ENCODE results near the gene CDH16.
"Not testable (repeated sequence)": the region's sequence is repeated elsewhere in the genome, so short reads cannot be mapped to it uniquely, and the experiment has no call there.

CDH16 gene

DNA sequence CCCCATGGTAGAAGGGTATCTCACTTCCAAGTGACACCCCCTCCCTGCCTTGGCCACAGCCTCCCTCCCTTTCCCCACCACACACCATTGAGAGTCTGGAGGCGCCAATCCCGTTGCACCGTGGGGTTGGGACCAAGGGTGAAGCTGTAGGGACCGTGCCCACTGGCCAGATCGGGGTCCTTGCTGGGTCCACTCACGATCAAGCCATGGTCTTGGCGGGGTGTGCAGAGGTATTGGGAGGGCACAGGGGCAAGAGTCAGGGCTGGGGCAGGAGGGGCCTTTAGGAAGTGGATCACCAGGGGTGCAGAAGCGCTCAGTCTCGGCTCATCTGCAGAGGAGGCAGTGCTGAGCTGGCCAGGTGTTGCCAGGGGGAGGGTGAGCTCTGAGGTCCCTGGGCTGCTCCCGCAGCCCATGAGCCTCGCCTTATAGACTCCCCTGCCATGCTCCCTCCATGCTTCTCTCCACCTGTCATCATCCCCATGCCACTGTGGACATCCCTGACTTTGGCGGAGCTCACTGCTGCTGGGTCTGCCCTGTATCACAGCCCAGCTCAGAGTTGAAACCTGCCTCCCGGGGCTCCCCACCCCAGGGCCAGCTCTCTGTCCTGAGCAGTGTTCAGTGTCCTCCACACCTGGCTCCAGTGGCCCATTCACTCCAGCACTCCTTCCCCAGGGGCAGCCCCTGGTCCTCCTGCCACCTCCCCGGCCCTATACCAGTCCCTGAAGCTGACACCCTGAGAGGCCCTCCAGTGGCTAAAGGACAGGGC, 8.3 kb downstream of the CDH16 start:
- DNase-seq = no peak

DNA sequence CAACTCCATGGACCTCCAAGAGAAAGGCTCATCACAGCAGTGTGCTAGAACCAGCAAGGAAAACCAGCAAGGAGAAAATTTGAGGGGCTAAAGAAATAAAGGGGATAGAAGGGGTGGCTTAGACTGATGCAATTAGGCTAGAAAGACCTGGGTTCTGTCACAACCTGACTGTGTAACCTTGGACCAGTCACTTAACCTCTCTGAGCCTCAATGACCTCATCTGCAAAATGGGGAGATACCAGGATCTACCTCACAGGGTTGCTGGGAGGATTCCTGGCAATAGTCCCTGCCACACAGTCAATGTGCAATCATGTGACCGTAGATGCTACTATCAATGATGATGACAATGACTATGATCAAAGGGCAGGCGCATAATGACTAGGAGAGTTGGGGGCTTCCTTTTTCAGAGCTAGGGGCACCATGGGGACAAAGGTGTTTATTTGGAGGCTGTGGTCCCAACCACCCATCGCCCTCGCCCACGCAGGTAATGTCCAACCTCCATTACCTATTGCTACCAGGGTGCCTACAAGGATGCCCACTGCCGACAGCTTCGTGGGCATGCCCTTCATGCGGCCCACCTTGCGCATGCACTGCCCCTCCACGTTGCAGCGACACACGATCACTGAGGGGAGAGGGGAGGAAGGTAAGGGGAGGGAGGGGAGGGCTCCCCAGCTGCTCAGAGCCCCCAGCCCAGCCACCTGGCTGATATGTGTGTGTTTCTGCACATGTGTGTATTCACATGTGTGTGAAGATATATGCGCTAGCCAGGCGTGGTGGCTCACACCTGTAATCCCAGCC, 9.7 kb downstream of the CDH16 start:
- no peak for DNase-seq

GRCh38 chr16:66908116-66908515, 10.6 kb downstream of the CDH16 start:
- DNase-seq = no peak

DNA sequence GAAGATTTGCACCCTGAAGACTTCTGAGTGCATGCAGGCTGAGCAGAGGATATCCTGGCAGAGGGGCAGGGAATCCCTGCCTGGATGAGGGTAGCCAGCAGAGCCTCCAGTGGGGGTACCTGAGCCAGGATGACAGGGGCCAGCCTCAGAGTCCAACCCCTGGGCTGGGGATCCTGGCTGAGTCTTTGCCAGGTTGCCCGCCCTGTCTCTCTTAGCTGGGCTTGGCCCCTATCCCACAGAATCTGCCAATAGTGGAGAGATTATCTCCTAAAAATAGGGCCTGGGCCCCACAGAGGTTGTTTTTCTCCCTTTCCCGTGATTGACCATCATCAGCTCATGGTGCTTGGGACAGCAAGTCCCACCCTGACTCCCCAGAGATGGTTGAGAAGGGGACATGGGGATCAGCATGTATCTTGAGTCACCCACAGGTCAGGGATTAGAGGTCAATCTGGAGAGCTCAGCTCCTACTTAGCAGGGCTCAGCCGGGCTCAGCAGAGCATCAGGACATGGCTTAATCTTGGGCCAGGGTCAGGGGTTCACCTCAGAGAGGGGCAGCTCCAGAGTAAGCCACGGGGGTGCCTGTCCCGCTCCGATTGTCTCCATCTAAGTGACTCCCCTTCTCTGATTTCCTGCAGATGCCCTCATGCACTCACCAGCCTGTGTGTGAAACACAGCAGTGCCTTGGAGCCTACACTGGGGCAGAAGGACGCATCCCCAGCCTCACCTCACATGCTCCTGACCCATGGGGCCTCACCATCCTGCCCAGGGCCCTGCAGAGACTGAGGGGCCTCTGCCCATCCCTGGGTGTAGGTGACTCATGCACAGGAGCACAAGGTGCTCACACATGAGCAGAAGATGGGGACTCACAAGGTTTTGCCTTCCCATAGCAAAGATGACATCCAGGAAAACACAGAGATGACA, 11.5 kb downstream of the CDH16 start:
- no peak for DNase-seq

DNA sequence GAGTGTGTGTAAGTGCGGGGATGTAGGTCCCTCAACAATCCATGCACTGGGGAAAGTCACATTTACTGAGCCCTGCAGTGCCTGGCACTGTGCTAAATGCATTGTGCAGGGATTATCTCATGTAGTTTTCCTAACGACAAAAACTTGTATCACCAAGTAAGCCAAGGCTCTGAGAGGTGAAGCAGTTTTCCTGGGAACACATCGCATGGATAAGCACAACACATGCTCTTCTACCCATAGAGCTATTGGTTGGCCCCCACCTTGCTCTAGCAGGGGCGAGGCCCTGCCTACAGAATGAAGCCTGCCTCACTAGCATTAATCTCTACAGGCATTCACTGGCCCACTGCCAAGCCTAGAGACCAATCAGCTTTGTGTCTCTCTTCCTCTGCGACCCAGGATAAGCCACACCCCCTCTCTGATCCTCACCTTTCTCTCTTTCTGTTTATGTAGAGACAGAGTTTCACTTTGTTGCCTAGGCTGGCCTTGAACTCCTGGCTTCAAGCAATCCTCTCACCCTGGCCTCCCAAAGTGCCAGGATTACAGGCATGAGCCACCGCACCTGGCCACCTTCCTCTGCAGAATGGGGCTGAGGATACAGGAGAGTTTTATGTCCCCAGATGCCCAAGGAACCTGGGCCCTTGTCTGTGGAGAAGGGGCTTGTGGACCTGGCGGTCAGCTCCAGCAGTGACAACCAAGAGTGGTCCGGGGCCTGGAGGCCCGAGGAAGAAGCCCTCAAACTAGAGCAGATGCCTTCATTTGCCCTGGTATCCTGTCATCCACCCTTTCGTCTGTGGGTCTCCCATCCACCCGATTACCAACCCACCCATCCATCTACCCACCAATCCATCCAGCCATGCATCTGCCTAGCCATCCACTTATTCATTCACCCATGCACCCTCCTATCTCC, 12.8 kb downstream of the CDH16 start:
- peak; percentile 58 for DNase-seq

- no peak for DNase-seq
Measured at GRCh38 chr16:66904846-66905632, 13.6 kb downstream of the CDH16 start.

GRCh38 chr16:66904428-66904845, 14.2 kb downstream of the CDH16 start:
- no peak for DNase-seq

- DNase-seq = no peak
Measured at GRCh38 chr16:66903544-66904427, 14.9 kb downstream of the CDH16 start.

- no peak for DNase-seq
Measured at GRCh38 chr16:66902648-66903543, 15.8 kb downstream of the CDH16 start.

GRCh38 chr16:66901626-66902025, 17.1 kb downstream of the CDH16 start:
- no peak for DNase-seq

GRCh38 chr16:66900721-66901441, 17.8 kb downstream of the CDH16 start:
- DNase-seq = no peak

- DNase-seq = no peak
Measured at GRCh38 chr16:66899945-66900710, 18.6 kb downstream of the CDH16 start.

- DNase-seq = no peak
Measured at GRCh38 chr16:66899310-66899944, 19.3 kb downstream of the CDH16 start.

- no peak for DNase-seq
Measured at GRCh38 chr16:66898933-66899309, 19.8 kb downstream of the CDH16 start.

DNA sequence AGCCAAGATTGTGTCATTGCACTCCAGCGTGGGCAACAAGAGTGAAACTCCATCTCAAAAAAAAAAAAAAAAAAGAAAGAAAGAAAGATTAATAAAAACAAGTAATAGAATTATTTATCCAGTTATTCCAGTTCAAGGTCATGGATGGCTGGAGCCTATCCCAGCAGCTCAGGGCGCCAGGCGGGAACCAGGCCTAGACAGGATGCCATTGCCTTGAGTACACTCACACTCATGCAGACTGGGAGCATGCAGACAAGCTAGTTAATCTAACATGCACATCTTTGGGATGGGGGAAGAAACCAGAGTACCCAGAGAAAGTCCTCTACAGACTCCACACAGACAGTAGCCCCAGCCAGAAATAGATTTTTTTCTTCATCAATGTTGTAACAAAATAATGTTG, 20.5 kb downstream of the CDH16 start:
- no peak for DNase-seq

DNA sequence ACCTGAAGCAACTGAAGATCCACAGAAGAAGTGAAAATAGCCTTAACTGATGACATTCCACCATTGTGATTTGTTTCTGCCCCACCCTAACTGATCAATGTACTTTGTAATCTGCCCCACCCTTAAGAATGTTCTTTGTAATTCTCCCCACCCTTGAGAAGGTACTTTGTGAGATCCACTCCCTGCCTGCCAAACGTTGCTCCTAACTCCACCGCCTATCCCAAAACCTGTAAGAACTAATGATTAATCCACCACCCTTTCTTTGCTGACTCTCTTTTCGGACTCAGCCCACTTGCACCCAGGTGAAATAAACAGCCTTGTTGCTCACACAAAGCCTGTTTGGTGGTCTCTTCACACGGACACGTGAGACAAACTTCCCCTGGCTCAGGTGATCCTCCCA, 22.0 kb downstream of the CDH16 start:
- DNase-seq = not testable (repeated sequence)

DNA sequence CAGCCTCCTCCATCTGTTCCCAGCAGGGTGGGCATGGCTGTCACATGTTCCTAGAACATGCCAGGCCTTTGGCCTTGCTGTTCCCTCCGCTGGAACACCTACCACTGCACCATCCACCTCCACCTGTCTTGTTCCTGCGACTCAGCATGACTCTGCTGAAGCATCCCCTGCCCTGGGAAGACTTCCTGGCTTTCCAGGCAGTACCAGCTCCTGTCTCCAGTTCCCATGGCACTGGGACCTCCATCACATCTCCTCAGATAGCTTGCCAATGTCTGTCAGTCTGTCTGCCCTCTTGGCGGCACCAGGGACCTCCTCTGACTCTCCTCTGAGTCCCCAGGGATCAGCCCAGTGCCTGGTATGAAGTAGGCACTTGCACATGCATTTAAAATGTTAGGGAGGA, 22.7 kb downstream of the CDH16 start:
- DNase-seq = no peak

All from stimulated activated CD4-positive, alpha-beta T cell treated with anti-CD3 and anti-CD28 coated beads, Interleukin-1b, Interleukin-23, amount 100 ng/mL, for 48 hours (primary cell).